ENCODE results near the gene SH3BP2.
"Not testable (repeated sequence)": the region's sequence is repeated elsewhere in the genome, so short reads cannot be mapped to it uniquely, and the experiment has no call there.

SH3BP2 gene

GRCh38 chr4:2762486-2763370 is 30.2 kb upstream of the SH3BP2 start:
- not testable (repeated sequence) for DNase-seq

- DNase-seq = no peak
Observed at GRCh38 chr4:2763511-2763967, 29.3 kb upstream of the SH3BP2 start.

- DNase-seq = no peak
Observed at GRCh38 chr4:2765832-2766526, 26.9 kb upstream of the SH3BP2 start.

GRCh38 chr4:2767046-2767704 is 25.7 kb upstream of the SH3BP2 start:
- no peak for DNase-seq

GRCh38 chr4:2767705-2768074 is 25.2 kb upstream of the SH3BP2 start:
- DNase-seq = no peak

- no peak for DNase-seq
Observed at GRCh38 chr4:2768124-2768523, 24.8 kb upstream of the SH3BP2 start.

GRCh38 chr4:2768921-2769336 is 24.0 kb upstream of the SH3BP2 start:
- DNase-seq = no peak

GRCh38 chr4:2771264-2771663 is 21.6 kb upstream of the SH3BP2 start:
- DNase-seq = no peak

GRCh38 chr4:2780643-2781042 is 12.2 kb upstream of the SH3BP2 start:
- DNase-seq = not testable (repeated sequence)

- DNase-seq = no peak
Observed at GRCh38 chr4:2781911-2782310, 11.0 kb upstream of the SH3BP2 start.

- DNase-seq = no peak
Observed at GRCh38 chr4:2783790-2784189, 9.1 kb upstream of the SH3BP2 start.

- DNase-seq = no peak
Observed at GRCh38 chr4:2785613-2786012, 7.3 kb upstream of the SH3BP2 start.

- peak; percentile 74 for DNase-seq
Observed at GRCh38 chr4:2786152-2786671, 6.7 kb upstream of the SH3BP2 start.

GRCh38 chr4:2786794-2787229 is 6.1 kb upstream of the SH3BP2 start:
- no peak for DNase-seq

- DNase-seq = no peak
Observed at GRCh38 chr4:2787230-2788100, 5.4 kb upstream of the SH3BP2 start.

GRCh38 chr4:2788101-2788500 is 4.8 kb upstream of the SH3BP2 start:
- no peak for DNase-seq

- no peak for DNase-seq
Observed at GRCh38 chr4:2788532-2789103, 4.3 kb upstream of the SH3BP2 start.

- no peak for DNase-seq
Observed at GRCh38 chr4:2789351-2789750, 3.5 kb upstream of the SH3BP2 start.

- DNase-seq = no peak
Observed at GRCh38 chr4:2789793-2790582, 2.9 kb upstream of the SH3BP2 start.

- DNase-seq = peak; percentile 18
Observed at GRCh38 chr4:2790583-2791517, 2.0 kb upstream of the SH3BP2 start.
